ENCODE data around the gene OSBPL8. TPM values are rescaled to one million over a fixed set of nuclear protein-coding genes. Genes with fewer than 3 reads are reported as not detected.

OSBPL8 gene
- total RNA-seq, 4 donors from 2014 or later = 75.9 to 167 (median 108) TPM

DNA sequence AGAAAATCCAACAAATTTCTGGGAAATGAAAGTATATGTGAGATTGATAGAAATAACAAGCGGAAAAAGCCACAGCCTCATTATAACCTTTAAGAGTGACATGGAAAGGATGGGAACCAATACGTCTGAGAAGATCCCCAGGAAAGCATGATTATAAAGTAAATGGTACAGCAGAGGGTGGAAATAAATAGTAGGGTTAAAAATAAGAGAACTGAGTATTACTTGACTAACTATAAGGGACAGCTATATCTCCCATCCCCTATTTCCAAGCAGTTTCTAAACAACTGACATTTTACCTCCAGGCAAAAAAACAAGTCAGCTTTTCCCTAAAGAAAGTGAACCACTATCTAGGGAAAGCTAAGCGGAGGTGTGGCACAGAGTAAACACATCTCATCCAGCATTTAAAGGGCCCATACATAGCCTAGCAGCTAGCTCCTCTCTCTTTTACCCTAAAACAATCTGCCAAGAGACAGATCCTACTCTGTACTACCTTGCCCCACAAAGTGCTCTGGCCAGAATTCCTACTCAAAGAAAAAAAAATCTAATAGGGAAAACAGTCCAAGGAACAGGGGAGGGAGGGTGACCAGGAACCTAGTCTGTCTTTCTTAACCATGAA, 11.2 kb downstream of the OSBPL8 start:
- TF ChIP-seq, protein P1, sequence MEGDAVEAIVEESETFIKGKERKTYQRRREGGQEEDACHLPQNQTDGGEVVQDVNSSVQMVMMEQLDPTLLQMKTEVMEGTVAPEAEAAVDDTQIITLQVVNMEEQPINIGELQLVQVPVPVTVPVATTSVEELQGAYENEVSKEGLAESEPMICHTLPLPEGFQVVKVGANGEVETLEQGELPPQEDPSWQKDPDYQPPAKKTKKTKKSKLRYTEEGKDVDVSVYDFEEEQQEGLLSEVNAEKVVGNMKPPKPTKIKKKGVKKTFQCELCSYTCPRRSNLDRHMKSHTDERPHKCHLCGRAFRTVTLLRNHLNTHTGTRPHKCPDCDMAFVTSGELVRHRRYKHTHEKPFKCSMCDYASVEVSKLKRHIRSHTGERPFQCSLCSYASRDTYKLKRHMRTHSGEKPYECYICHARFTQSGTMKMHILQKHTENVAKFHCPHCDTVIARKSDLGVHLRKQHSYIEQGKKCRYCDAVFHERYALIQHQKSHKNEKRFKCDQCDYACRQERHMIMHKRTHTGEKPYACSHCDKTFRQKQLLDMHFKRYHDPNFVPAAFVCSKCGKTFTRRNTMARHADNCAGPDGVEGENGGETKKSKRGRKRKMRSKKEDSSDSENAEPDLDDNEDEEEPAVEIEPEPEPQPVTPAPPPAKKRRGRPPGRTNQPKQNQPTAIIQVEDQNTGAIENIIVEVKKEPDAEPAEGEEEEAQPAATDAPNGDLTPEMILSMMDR (IDR thresholded peaks at IDR 0.05) = no peak
- no peak for TF ChIP-seq POLR2A (IDR thresholded peaks at IDR 0.05)
- WGBS, 2 donors = 74 to 77% methylated on average over 3 of the region's 3 CpGs
- intact Hi-C loops (cut with DNase I; ENCODE audit: low total_unique reads) = no loop called here
- H3K4me3 ChIP-seq (ENCODE audit: low read depth, poor library complexity, severe bottlenecking) = no peak overlapping the region
- DNase-seq (ENCODE audit: low spot score in 2 of 2) = no peak

DNA sequence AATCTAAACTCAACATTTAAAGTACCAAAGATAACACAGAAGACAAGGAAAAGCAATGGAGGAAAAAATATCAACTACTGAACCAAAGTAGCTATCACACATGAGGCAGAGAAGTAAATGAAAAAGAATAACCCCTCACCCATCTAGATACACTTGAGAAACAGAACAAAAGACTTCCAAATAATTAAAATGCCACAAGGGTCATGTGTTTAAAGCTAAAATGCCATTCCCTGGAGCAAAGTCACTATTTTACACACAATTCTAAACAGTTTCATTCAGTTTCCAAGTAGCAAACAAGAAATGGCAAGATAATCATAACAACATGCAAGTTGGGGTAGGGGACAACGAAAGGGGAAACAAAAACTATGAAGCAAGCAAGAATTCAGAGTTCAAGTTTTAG, 12.0 kb downstream of the OSBPL8 start:
- no peak for DNase-seq (ENCODE audit: low spot score in 2 of 2)
- WGBS, 2 donors = 46 to 60% methylated on average over 1 of the region's 1 CpG
- intact Hi-C loops (cut with DNase I; ENCODE audit: low total_unique reads) = no loop called here
- H3K4me3 ChIP-seq (ENCODE audit: low read depth, poor library complexity, severe bottlenecking) = no peak overlapping the region
- TF ChIP-seq POLR2A (IDR thresholded peaks at IDR 0.05) = no peak
- TF ChIP-seq, protein P1 (IDR thresholded peaks at IDR 0.05) = no peak

- intact Hi-C loops (cut with DNase I; ENCODE audit: low total_unique reads) = no loop called here
- H3K4me3 ChIP-seq (ENCODE audit: low read depth, poor library complexity, severe bottlenecking) = no peak overlapping the region
- 32 to 49% methylated on average over 3 of the region's 3 CpGs for WGBS, 2 donors
- TF ChIP-seq POLR2A (IDR thresholded peaks at IDR 0.05) = no peak
- TF ChIP-seq, protein P1 (IDR thresholded peaks at IDR 0.05) = no peak
- no peak for DNase-seq (ENCODE audit: low spot score in 2 of 2)
Observed at GRCh38 chr12:76546889-76547288, 12.7 kb downstream of the OSBPL8 start.

- no peak for DNase-seq (ENCODE audit: low spot score in 2 of 2)
- WGBS, 2 donors = 79 to 84% methylated on average over 1 of the region's 1 CpG
- TF ChIP-seq, protein P1 (IDR thresholded peaks at IDR 0.05) = no peak
- TF ChIP-seq POLR2A (IDR thresholded peaks at IDR 0.05) = no peak
- intact Hi-C loops (cut with DNase I; ENCODE audit: low total_unique reads) = no loop called here
- no peak overlapping the region for H3K4me3 ChIP-seq (ENCODE audit: low read depth, poor library complexity, severe bottlenecking)
Observed at GRCh38 chr12:76545486-76545885, 14.1 kb downstream of the OSBPL8 start.

DNA sequence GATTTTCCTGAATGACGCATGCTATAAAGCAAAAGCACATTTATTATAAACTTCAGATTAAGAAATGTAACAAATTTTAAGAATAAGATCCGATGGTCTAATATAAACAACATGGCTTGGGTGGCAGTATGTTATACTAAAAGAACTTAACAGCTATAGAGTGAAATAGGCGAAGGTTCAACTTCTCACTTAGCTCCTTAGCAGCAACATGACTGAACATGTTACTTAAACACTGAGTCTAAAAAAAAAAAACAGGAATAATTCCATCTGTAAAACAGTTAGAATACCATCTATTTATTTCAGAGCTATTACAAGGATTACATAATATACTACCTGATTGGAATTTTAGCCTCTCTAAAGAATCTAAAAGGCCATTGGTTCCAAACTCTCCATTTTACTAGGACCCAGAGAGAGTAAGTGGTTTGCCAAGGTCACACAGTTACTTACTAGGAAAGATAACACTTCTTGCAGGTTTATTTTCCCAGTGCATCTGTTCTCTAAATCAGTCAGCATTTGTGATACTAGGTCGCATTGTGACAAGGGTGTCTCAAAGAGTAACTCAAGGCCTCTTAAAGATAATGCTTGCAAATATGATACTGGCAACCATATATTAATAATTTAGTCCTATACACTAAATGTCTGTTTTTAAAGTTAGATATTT, 14.8 kb downstream of the OSBPL8 start:
- H3K4me3 ChIP-seq (ENCODE audit: low read depth, poor library complexity, severe bottlenecking) = no peak overlapping the region
- 78 to 93% methylated on average over 4 of the region's 4 CpGs for WGBS, 2 donors
- TF ChIP-seq POLR2A (IDR thresholded peaks at IDR 0.05) = no peak
- TF ChIP-seq, protein P1 (IDR thresholded peaks at IDR 0.05) = no peak
- DNase-seq (ENCODE audit: low spot score in 2 of 2) = no peak
- intact Hi-C loops (cut with DNase I; ENCODE audit: low total_unique reads) = no loop called here

All from lower leg skin (tissue), 4 donors.